ENCODE data around the gene TPBG.

- TF ChIP-seq CTCF (IDR thresholded peaks at IDR 0.05; ENCODE audit: low read depth, low read length) (no peak), EZH2phosphoT487 (IDR thresholded peaks at IDR 0.05; ENCODE audit: low read depth) (no peak)
Observed at GRCh38 chr6:82331031-82331773, 32.4 kb upstream of the TPBG start.
